ENCODE data around the gene HAS3.

DNA sequence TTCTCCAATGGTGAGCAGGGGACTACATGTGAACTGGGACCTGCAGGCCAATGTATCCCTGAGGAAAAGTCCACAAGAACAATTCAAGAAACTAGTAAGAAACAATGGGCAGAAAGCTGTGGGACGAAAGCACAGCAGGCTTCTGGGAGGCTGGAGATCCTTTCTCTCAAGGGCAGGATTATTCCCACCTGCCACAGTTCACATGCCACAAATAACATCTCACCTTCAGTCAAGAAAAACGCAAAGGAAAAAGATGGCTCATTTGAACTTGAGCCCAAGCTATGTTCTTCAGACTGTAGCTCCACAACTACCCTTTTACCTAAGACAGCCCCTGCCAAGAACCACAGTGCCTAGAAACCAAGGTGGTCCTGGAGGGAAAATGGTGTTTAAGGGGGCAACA, 13.0 kb downstream of the HAS3 start:
- TF ChIP-seq, protein P1, sequence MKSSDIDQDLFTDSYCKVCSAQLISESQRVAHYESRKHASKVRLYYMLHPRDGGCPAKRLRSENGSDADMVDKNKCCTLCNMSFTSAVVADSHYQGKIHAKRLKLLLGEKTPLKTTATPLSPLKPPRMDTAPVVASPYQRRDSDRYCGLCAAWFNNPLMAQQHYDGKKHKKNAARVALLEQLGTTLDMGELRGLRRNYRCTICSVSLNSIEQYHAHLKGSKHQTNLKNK (CRISPR knock-in tag; IDR thresholded peaks at IDR 0.05), result no peak
- TF ChIP-seq, protein P2, sequence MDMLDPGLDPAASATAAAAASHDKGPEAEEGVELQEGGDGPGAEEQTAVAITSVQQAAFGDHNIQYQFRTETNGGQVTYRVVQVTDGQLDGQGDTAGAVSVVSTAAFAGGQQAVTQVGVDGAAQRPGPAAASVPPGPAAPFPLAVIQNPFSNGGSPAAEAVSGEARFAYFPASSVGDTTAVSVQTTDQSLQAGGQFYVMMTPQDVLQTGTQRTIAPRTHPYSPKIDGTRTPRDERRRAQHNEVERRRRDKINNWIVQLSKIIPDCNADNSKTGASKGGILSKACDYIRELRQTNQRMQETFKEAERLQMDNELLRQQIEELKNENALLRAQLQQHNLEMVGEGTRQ (CRISPR knock-in tag; IDR thresholded peaks at IDR 0.05), result no peak
- TF ChIP-seq, protein P3, sequence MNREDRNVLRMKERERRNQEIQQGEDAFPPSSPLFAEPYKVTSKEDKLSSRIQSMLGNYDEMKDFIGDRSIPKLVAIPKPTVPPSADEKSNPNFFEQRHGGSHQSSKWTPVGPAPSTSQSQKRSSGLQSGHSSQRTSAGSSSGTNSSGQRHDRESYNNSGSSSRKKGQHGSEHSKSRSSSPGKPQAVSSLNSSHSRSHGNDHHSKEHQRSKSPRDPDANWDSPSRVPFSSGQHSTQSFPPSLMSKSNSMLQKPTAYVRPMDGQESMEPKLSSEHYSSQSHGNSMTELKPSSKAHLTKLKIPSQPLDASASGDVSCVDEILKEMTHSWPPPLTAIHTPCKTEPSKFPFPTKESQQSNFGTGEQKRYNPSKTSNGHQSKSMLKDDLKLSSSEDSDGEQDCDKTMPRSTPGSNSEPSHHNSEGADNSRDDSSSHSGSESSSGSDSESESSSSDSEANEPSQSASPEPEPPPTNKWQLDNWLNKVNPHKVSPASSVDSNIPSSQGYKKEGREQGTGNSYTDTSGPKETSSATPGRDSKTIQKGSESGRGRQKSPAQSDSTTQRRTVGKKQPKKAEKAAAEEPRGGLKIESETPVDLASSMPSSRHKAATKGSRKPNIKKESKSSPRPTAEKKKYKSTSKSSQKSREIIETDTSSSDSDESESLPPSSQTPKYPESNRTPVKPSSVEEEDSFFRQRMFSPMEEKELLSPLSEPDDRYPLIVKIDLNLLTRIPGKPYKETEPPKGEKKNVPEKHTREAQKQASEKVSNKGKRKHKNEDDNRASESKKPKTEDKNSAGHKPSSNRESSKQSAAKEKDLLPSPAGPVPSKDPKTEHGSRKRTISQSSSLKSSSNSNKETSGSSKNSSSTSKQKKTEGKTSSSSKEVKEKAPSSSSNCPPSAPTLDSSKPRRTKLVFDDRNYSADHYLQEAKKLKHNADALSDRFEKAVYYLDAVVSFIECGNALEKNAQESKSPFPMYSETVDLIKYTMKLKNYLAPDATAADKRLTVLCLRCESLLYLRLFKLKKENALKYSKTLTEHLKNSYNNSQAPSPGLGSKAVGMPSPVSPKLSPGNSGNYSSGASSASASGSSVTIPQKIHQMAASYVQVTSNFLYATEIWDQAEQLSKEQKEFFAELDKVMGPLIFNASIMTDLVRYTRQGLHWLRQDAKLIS (CRISPR knock-in tag; IDR thresholded peaks at IDR 0.05; ENCODE audit: borderline replicate concordance), result no peak
- TF ChIP-seq, protein P4, sequence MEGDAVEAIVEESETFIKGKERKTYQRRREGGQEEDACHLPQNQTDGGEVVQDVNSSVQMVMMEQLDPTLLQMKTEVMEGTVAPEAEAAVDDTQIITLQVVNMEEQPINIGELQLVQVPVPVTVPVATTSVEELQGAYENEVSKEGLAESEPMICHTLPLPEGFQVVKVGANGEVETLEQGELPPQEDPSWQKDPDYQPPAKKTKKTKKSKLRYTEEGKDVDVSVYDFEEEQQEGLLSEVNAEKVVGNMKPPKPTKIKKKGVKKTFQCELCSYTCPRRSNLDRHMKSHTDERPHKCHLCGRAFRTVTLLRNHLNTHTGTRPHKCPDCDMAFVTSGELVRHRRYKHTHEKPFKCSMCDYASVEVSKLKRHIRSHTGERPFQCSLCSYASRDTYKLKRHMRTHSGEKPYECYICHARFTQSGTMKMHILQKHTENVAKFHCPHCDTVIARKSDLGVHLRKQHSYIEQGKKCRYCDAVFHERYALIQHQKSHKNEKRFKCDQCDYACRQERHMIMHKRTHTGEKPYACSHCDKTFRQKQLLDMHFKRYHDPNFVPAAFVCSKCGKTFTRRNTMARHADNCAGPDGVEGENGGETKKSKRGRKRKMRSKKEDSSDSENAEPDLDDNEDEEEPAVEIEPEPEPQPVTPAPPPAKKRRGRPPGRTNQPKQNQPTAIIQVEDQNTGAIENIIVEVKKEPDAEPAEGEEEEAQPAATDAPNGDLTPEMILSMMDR (IDR thresholded peaks at IDR 0.05), result no peak
- TF ChIP-seq ZNF121 (CRISPR knock-in tag; IDR thresholded peaks at IDR 0.05) (no peak), ZNF423 (CRISPR knock-in tag; IDR thresholded peaks at IDR 0.05) (no peak), ZNF671 (CRISPR knock-in tag; IDR thresholded peaks at IDR 0.05) (no peak)
- TF ChIP-seq, protein P5, sequence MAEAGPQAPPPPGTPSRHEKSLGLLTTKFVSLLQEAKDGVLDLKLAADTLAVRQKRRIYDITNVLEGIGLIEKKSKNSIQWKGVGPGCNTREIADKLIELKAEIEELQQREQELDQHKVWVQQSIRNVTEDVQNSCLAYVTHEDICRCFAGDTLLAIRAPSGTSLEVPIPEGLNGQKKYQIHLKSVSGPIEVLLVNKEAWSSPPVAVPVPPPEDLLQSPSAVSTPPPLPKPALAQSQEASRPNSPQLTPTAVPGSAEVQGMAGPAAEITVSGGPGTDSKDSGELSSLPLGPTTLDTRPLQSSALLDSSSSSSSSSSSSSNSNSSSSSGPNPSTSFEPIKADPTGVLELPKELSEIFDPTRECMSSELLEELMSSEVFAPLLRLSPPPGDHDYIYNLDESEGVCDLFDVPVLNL (CRISPR knock-in tag; IDR thresholded peaks at IDR 0.05; ENCODE audit: borderline replicate concordance, low read depth), result no peak
- TF ChIP-seq, protein P6, sequence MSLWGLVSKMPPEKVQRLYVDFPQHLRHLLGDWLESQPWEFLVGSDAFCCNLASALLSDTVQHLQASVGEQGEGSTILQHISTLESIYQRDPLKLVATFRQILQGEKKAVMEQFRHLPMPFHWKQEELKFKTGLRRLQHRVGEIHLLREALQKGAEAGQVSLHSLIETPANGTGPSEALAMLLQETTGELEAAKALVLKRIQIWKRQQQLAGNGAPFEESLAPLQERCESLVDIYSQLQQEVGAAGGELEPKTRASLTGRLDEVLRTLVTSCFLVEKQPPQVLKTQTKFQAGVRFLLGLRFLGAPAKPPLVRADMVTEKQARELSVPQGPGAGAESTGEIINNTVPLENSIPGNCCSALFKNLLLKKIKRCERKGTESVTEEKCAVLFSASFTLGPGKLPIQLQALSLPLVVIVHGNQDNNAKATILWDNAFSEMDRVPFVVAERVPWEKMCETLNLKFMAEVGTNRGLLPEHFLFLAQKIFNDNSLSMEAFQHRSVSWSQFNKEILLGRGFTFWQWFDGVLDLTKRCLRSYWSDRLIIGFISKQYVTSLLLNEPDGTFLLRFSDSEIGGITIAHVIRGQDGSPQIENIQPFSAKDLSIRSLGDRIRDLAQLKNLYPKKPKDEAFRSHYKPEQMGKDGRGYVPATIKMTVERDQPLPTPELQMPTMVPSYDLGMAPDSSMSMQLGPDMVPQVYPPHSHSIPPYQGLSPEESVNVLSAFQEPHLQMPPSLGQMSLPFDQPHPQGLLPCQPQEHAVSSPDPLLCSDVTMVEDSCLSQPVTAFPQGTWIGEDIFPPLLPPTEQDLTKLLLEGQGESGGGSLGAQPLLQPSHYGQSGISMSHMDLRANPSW (CRISPR knock-in tag; conservative IDR thresholded peaks at IDR 0.05; ENCODE audit: low read depth), result no peak
- TF ChIP-seq, protein P7, sequence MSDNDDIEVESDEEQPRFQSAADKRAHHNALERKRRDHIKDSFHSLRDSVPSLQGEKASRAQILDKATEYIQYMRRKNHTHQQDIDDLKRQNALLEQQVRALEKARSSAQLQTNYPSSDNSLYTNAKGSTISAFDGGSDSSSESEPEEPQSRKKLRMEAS (CRISPR knock-in tag; IDR thresholded peaks at IDR 0.05), result no peak
